Skeletal muscle cell (primary cell): ENCODE measurements around the gene MEIS1.
A peak's percentile ranks its signal among the peaks of the same experiment; 100 is the strongest.

Experiments used
- DNase-seq: peaks from one replicate; pipeline ENCODE4 v3.0.0-alpha.2; 2010; ENCODE audit warnings: low read depth
- H3K4me3 ChIP-seq: 2 replicates; pipeline ENCODE4 v1.5.1; 2011; ENCODE audit warnings: low read depth, mild to moderate bottlenecking, control low read depth, low read length, moderate library complexity

MEIS1 gene

DNA sequence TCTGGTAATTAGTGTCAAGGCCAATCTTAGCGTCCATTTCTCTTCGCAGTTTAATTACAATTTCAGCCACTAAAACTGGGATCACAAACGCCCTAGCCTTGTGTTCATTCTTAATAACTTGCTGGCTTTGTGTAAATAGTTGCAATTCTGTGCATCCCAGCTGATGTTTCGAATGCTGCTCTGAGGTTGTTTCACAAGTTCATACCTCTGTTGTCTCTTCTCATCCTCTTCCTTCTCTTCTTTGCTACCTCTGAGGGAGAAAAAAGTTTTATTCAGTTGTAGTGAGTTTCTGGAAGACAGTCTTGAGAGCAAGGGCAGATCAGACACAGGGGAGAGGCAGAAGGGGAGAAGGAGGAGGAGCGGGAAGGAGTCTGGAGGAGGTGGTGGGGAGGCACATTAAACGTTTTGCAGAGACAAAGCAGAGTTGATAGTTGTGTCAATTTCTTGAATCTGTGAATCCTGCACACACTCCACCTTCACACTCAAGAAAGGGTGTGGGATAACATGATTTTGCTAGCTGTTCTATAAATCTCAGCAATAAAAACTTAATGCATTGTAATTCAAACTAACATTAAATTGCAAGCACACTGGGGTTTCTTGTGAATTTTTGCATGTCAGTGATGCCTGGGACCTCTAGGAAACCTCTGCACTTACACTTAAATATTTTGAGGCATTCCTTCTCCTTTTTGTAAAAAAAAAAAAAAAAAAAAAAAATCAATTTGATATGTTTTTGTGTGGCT is 6.8 kb downstream of the MEIS1 start:
- no peak overlapping the region for H3K4me3 ChIP-seq
- no peak for DNase-seq

DNA sequence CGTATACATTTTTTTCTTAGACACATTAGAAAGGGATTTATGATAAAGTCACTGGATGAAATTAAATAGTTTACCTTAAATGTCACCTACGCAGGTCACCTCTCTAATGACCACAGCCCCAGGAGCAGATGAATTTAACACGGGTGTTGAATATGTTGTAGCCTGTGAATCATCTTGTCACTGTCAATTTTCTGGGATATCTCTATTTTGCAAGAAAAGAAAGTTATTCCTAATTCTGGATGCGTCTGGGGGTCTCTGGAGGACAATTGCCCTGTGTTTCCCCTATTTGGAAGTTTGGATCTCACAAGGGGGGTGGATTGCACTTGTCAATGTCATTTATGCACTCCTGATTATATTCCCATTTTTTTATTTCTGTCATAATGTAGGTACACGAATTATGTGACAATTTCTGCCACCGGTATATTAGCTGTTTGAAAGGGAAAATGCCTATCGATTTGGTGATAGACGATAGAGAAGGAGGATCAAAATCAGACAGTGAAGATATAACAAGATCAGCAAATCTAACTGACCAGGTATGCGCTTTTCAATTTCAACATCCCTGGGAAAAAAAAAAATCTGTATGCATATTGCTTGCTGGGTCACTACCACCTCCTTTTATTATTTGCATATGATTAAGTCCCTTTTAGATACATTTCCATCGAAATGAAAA is 7.7 kb downstream of the MEIS1 start:
- no peak overlapping the region for H3K4me3 ChIP-seq
- no peak for DNase-seq

DNA sequence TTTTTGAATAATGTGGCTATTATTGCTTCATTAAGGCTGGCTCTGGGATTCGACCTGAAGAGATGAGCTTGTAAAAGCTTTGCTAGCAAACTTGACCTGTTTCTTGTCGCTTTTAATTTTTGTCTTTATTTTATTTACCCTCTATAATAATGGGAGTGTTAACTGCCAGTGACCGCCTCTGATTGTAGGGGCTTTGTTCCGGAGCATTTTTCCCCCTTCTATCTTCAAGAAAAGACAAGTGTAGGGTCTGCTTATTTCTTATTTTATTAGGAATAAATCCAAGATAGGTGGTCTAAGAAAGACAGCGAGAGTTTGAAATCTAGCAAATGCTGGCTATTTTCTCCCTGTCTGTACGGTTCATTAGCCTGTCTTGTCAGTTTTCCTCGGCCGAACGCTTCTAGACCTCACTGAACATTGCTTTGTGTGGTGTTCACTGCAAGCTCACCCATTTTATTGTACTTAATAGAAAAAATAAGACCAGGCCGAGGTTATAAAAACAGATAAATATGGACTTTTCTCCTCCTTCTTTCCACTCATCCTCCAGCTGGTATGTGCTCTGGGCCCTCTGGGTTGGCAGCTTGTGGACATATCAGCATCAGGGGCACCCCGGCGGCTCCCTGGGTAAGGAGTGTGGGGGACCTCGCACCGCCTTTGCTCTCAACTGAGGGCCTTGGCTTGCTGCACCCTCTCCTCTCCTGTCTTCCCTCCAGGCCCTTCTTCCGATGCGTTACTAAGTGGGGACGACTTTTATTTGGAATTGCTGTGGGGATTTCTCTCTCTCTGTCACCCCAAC is 8.5 kb downstream of the MEIS1 start:
- no peak for DNase-seq
- H3K4me3 ChIP-seq: peak overlapping the region; percentile 7

GRCh38 chr2:66443979-66444861 is 9.3 kb downstream of the MEIS1 start:
- H3K4me3 ChIP-seq: peak overlapping the region; percentile 7
- no peak for DNase-seq

GRCh38 chr2:66445076-66445924 is 10.4 kb downstream of the MEIS1 start:
- DNase-seq: no peak
- peak overlapping the region; percentile 23 for H3K4me3 ChIP-seq

GRCh38 chr2:66445925-66446871 is 11.3 kb downstream of the MEIS1 start:
- DNase-seq: no peak
- peak overlapping the region; percentile 23 for H3K4me3 ChIP-seq

DNA sequence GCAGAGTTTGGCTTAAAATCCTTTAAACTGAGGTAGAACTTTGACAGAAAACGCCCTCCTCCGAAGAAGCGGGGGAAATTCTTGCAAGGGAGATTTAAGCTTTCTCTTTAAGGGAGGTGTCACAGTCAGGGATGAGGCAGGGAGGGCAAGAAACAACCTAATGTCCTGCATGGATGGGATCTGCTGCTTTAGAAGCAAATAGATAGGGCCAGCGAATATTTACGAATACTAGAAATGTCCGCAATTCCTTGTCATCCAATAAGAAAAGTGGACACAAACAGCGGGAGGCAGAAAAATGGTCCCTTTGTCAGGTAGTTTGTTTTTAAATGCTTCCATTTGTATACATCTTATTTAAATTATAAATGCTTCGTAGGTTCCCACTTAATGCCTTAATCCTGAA is 12.0 kb downstream of the MEIS1 start:
- no peak for DNase-seq
- no peak overlapping the region for H3K4me3 ChIP-seq

DNA sequence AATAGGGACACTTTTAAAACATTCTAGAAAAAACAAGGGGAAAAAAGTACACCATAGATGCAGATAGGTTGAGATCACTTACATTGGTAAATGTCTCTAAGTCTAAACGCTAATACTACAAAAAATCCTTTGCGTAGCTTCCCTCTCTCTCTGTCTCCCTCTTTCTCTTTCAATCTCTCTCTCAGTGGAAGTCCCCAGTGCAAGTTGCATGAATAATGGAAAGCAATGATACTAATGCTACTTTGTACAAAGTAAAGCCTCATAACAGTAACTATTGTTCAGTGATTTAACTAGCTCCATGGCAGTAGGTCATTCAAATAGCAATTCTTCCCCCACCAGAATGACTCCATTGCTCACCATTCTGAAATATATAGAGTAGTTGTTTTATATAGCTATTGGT is 12.8 kb downstream of the MEIS1 start:
- H3K4me3 ChIP-seq: no peak overlapping the region

GRCh38 chr2:66448136-66448991 is 13.4 kb downstream of the MEIS1 start:
- no peak overlapping the region for H3K4me3 ChIP-seq
- DNase-seq: no peak

More for the DNA sequence above, 12.8 kb downstream of the MEIS1 start:
- DNase-seq: no peak

- DNase-seq: no peak
- H3K4me3 ChIP-seq: no peak overlapping the region
Measured at GRCh38 chr2:66452214-66452613, 17.3 kb downstream of the MEIS1 start.

GRCh38 chr2:66452917-66453316 is 18.0 kb downstream of the MEIS1 start:
- DNase-seq: no peak
- no peak overlapping the region for H3K4me3 ChIP-seq

- H3K4me3 ChIP-seq: no peak overlapping the region
- DNase-seq: no peak
Measured at GRCh38 chr2:66455490-66455889, 20.6 kb downstream of the MEIS1 start.

DNA sequence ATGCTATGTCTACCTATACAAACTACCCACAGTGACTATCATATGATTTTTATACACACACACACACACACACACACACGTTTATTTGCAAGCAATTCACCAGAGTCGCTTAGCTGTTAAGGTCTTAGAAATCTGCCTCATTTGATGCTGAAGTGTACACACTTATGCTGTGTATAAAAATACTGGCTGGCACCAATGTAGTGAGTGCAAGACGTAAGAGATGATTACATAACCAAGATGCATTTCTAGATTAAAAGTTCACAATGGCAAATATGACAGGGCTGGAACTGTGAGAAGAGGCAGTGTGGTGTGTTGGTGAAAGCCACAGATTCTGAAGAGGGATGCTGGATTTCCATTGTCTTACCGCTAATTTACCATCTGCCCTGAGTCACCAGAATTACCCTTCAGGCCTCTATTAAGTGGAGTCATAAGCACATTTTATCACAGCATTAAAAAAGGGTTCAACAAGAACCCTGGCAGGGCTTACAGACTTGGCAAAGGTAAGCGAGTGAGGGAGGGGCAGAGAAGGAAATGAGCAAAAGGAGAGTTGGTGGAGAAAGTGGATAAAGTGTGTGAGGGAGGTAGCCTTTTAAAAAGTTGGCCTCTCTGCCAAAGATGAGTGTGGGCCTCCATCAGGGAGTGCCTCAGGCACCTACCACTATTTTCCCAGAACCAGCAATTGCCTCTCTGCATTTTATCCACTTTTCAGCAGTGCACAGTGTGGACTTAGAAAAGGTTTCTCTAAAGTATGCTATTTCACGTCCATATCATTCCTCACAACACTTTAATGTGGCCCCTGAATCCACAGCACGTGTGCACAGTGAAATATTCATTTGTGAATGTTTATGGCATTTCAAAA is 21.5 kb downstream of the MEIS1 start:
- H3K4me3 ChIP-seq: no peak overlapping the region
- no peak for DNase-seq

DNA sequence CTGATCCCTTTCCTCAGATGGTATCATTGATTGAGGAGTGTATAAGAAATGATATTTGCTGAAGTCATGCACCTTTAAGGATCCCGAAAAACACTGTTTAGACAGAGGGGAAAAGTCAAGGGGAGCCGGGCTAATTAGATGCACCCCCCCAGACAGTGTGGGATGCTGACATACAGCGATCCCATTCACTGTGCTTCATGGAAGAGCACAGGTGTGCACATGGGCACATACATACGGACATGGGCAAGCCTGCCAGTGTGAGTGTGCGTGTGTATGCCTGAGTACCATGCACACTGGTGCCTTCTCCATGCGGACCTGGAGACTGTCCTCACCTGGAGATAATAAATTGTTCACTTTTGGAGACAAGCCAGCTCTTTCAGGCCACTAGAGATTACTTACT is 22.6 kb downstream of the MEIS1 start:
- H3K4me3 ChIP-seq: no peak overlapping the region
- no peak for DNase-seq

- H3K4me3 ChIP-seq: no peak overlapping the region
- no peak for DNase-seq
Measured at GRCh38 chr2:66460031-66460430, 25.1 kb downstream of the MEIS1 start.
